Measurements from ENCODE around the gene SMC5.

The SMC5 gene

GRCh38 chr9:70256123-70256551 lies 2.6 kb upstream of the SMC5 start:
- TF ChIP-seq REST (IDR thresholded peaks at IDR 0.05; ENCODE audit: insufficient replicate concordance, low read depth) (no peak), GABPA (IDR thresholded peaks at IDR 0.05; ENCODE audit: low read depth) (no peak), POLR2AphosphoS5 (IDR thresholded peaks at IDR 0.05; ENCODE audit: low read depth) (no peak), SPI1 (IDR thresholded peaks at IDR 0.05; ENCODE audit: borderline replicate concordance, low read depth) (no peak), CTCF (IDR thresholded peaks at IDR 0.05; ENCODE audit: insufficient read depth, low read length) (no peak)
- no peak for DNase-seq (ENCODE audit: low read depth in 1 of 2, low spot score in 1 of 2)
- Histone ChIP-seq H3K27me3 (ENCODE audit: insufficient read depth, poor library complexity, severe bottlenecking) (no peaks in the 10 kb centered on the region), H3K4me3 (replicated peaks; ENCODE audit: insufficient read depth, low read length) (no peak overlapping the region), H3K27ac (replicated peaks) (no peak overlapping the region)

- Histone ChIP-seq H3K27ac (replicated peaks) (no peak overlapping the region), H3K27me3 (ENCODE audit: insufficient read depth, poor library complexity, severe bottlenecking) (no peaks in the 10 kb centered on the region), H3K4me3 (replicated peaks; ENCODE audit: insufficient read depth, low read length) (no peak overlapping the region)
- no peak for DNase-seq (ENCODE audit: low read depth in 1 of 2, low spot score in 1 of 2)
- TF ChIP-seq GABPA (IDR thresholded peaks at IDR 0.05; ENCODE audit: low read depth) (no peak), REST (IDR thresholded peaks at IDR 0.05; ENCODE audit: insufficient replicate concordance, low read depth) (no peak), SPI1 (IDR thresholded peaks at IDR 0.05; ENCODE audit: borderline replicate concordance, low read depth) (no peak), CTCF (IDR thresholded peaks at IDR 0.05; ENCODE audit: insufficient read depth, low read length) (no peak), POLR2AphosphoS5 (IDR thresholded peaks at IDR 0.05; ENCODE audit: low read depth) (no peak)
Observed at GRCh38 chr9:70257502-70257901, 1.3 kb upstream of the SMC5 start.

GRCh38 chr9:70257991-70258691 lies 637 bp upstream of the SMC5 start:
- Histone ChIP-seq H3K27me3 (ENCODE audit: insufficient read depth, poor library complexity, severe bottlenecking) (no peaks in the 10 kb centered on the region), H3K27ac (replicated peaks) (peak overlapping the region; percentile 86), H3K4me3 (replicated peaks; ENCODE audit: insufficient read depth, low read length) (peak overlapping the region; percentile 71)
- TF ChIP-seq POLR2AphosphoS5 (IDR thresholded peaks at IDR 0.05; ENCODE audit: low read depth), result no peak
- TF ChIP-seq SPI1 (IDR thresholded peaks at IDR 0.05; ENCODE audit: borderline replicate concordance, low read depth), result no peak
- TF ChIP-seq GABPA (IDR thresholded peaks at IDR 0.05; ENCODE audit: low read depth), result no peak
- TF ChIP-seq CTCF (IDR thresholded peaks at IDR 0.05; ENCODE audit: insufficient read depth, low read length), result no peak
- TF ChIP-seq REST (IDR thresholded peaks at IDR 0.05; ENCODE audit: insufficient replicate concordance, low read depth), result no peak
- no peak for DNase-seq (ENCODE audit: low read depth in 1 of 2, low spot score in 1 of 2)
